ENCODE measurements around the gene PXDN. TPM values are rescaled to one million over a fixed set of nuclear protein-coding genes. Genes with fewer than 3 reads are reported as not detected.

The PXDN gene
- total RNA-seq, 2 experiments from 2014 or later: 0.86 to 1.8 TPM

GRCh38 chr2:1658394-1659151 is 85.7 kb downstream of the PXDN start:
- Mint-ChIP-seq H3K27me3 (peaks cover 1% of the 10 kb centered on the region), H3K4me3 (no peak overlapping the region), H3K27ac (peak overlapping the region; percentile 36), H3K4me1 (no peaks in the 10 kb centered on the region), H3K9me3 (no peaks in the 10 kb centered on the region), H3K36me3 (no peaks in the 10 kb centered on the region)
- DNase-seq (no peak), ATAC-seq (ENCODE audit: low read depth) (no peak)
- POLR2A ChIA-PET: no interaction called here

DNA sequence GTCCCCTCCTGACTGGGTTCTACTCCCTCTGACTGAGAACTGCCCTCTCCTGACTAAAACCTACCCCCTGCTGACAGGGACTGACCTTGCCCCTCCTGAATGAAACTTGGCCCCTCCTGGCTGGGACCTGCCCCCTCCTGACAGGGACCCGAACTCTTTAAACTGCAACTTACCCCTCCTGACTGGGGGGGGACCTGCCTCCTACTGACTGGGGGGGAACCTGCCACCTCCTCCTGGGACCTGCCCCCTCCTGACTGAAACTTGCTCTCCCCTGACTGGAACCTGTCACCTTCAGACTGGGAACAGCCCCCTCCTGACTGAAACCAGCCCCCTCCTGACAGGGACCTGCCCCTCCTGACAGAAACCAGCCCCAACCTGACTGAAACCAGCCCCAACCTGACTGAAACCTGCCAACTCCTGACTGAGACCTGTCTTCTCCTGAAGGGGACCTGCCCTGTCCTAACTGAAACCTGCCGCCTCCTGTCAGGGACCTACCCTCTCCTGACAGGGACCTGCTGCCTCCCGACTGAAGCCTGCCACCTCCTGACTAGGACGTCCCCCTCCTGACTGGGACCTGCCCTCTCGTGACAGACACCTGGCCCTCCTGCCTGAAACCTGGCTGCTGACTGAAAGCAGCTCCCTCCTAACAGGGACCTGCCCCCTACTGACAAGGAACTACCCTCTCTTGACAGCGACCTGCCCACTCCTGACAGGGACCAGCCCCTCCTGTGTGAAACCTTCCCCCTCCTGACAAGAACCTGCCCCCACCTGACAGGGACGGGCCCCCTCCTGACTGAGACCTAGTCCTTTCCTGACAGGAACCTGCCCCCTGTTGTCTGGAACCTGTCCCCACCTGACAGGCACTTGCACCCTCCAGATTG is 87.1 kb downstream of the PXDN start:
- Mint-ChIP-seq H3K4me3 (no peak overlapping the region), H3K27ac (no peak overlapping the region), H3K27me3 (peaks cover 1% of the 10 kb centered on the region), H3K4me1 (no peaks in the 10 kb centered on the region), H3K9me3 (no peaks in the 10 kb centered on the region), H3K36me3 (no peaks in the 10 kb centered on the region)
- POLR2A ChIA-PET: no interaction called here
- DNase-seq: no peak
- ATAC-seq (ENCODE audit: low read depth): no peak

DNA sequence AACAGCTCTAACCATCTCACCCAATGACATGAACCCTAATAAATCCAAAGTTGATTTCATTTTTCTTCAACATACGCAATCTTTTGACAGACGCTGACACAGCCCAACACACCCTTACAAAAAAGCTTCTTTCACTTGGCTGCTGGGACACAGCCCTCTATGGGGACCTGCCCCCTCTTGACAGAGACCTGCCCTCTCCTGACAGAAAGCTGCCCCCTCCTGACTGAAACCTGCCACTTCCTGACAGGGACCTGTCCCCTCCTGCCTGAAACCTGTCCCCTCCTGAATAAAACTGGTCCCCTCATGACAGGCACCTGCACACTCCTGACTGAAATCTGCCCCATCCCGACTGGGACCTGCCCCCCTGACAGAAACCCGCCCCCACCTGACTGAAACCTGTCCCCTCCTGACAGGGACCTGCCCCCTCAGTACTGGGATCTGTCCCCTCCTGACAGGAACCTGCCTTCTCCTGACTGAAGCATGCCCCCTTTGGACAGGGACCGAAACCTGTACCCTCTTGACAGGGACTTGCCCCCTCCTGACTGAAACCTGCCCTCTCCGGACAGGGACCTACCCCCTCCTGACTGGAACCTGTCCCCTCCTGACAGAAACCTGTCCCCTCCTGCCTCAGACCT is 87.9 kb downstream of the PXDN start:
- no peaks in the 10 kb centered on the region for H3K4me1 Mint-ChIP-seq
- H3K4me3 Mint-ChIP-seq: no peak overlapping the region
- H3K27ac Mint-ChIP-seq: no peak overlapping the region
- H3K9me3 Mint-ChIP-seq: no peaks in the 10 kb centered on the region
- ATAC-seq (ENCODE audit: low read depth): no peak
- DNase-seq: no peak
- H3K27me3 Mint-ChIP-seq: peaks cover 1% of the 10 kb centered on the region
- H3K36me3 Mint-ChIP-seq: no peaks in the 10 kb centered on the region
- POLR2A ChIA-PET: no interaction called here

GRCh38 chr2:1655461-1655860 is 88.9 kb downstream of the PXDN start:
- no peak for DNase-seq

GRCh38 chr2:1654696-1655374 is 89.5 kb downstream of the PXDN start:
- Mint-ChIP-seq H3K27ac (no peak overlapping the region), H3K27me3 (peaks cover 1% of the 10 kb centered on the region), H3K9me3 (no peaks in the 10 kb centered on the region), H3K4me1 (no peaks in the 10 kb centered on the region), H3K36me3 (no peaks in the 10 kb centered on the region), H3K4me3 (no peak overlapping the region)
- DNase-seq (no peak), ATAC-seq (ENCODE audit: low read depth) (no peak)
- POLR2A ChIA-PET: no interaction called here

More at GRCh38 chr2:1655461-1655860, 88.9 kb downstream of the PXDN start:
- H3K36me3 Mint-ChIP-seq: no peaks in the 10 kb centered on the region
- H3K4me1 Mint-ChIP-seq: no peaks in the 10 kb centered on the region
- peaks cover 1% of the 10 kb centered on the region for H3K27me3 Mint-ChIP-seq
- no peaks in the 10 kb centered on the region for H3K9me3 Mint-ChIP-seq
- ATAC-seq (ENCODE audit: low read depth): no peak
- POLR2A ChIA-PET: no interaction called here
- no peak overlapping the region for H3K27ac Mint-ChIP-seq
- H3K4me3 Mint-ChIP-seq: no peak overlapping the region

DNA sequence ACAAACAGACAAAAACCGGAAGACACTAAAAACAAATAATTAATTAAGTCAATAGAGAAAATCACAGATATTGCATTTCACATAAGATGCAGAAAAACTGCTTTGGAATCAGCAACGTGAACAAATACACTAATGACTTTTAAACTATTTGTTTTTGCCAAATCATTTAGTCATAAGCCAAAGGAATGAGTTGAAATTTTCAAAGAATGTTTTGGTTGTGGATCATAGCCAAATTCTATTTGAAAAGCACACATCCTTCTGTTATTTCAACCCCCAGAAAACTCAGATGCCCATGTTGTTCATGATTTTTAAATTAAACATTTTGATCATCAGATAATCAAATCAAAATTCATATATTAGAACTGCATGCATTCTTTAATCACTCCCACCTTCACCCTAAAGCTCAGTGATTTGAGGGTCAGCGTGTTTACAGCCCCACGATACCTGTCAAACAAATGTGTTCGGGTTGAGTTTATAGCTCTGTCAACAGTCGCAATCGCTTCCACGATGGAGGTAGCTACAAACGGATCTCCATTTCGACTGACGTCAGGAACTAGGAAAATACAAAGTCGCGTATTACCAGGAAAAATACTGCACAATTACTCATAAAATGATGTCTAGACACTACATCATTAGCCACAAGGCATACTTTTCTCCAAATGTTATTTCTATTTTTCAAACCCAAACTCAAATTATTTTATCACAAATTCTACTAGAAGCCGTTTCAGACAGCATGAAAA is 90.2 kb downstream of the PXDN start:
- Mint-ChIP-seq H3K27me3 (peaks cover 1% of the 10 kb centered on the region), H3K9me3 (no peaks in the 10 kb centered on the region), H3K4me1 (no peaks in the 10 kb centered on the region), H3K36me3 (no peaks in the 10 kb centered on the region), H3K27ac (no peak overlapping the region), H3K4me3 (no peak overlapping the region)
- POLR2A ChIA-PET: no interaction called here
- no peak for DNase-seq
- ATAC-seq (ENCODE audit: low read depth): no peak

GRCh38 chr2:1652034-1652790 is 92.1 kb downstream of the PXDN start:
- no peak overlapping the region for H3K27ac Mint-ChIP-seq
- ATAC-seq (ENCODE audit: low read depth): no peak
- no peak for DNase-seq
- H3K9me3 Mint-ChIP-seq: no peaks in the 10 kb centered on the region
- POLR2A ChIA-PET: no interaction called here
- no peaks in the 10 kb centered on the region for H3K4me1 Mint-ChIP-seq
- H3K36me3 Mint-ChIP-seq: no peaks in the 10 kb centered on the region
- H3K4me3 Mint-ChIP-seq: no peak overlapping the region
- no peaks in the 10 kb centered on the region for H3K27me3 Mint-ChIP-seq

- ATAC-seq (ENCODE audit: low read depth) (no peak), DNase-seq (no peak)
- Mint-ChIP-seq H3K27me3 (no peaks in the 10 kb centered on the region), H3K27ac (no peak overlapping the region), H3K4me3 (no peak overlapping the region), H3K36me3 (no peaks in the 10 kb centered on the region), H3K4me1 (no peaks in the 10 kb centered on the region), H3K9me3 (no peaks in the 10 kb centered on the region)
- POLR2A ChIA-PET: no interaction called here
Observed at GRCh38 chr2:1651121-1652033, 92.9 kb downstream of the PXDN start.

DNA sequence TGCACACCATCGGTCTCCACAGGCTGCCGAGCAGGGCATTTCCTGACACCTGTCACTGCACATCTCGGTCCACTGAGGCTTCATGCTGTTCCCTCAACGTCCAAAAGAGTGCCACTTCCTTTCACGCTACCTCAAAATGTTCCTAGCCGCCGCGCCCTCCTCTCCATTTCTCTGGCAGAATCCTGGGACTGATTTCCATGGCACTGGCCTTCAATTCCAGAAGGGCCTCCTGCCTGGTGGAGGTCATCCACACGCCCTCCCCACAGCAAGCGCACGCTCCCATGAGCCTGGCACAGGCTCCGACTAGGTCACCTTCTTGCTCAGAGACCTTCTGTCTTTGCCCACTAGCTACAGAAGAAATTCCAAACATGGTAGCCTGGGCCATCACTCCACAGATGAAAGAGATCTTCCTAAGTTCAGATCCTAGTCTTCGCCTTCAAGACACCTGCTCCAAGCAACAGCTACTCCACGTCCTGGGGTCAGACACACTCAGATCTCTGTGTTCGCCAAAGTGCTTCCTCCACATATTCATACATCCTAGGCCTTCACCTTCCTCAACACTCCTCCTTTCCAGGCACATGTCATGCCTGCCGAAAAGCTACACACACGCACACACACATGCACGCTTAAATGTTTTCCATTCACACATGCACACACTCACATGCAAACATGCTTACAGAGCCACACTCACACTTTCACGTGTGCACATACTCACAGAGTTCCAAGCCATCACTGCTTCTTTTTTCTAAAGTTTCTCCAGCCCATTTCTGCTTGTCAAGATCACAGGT is 94.0 kb downstream of the PXDN start:
- H3K36me3 Mint-ChIP-seq: no peaks in the 10 kb centered on the region
- no peaks in the 10 kb centered on the region for H3K9me3 Mint-ChIP-seq
- no peak overlapping the region for H3K4me3 Mint-ChIP-seq
- H3K27ac Mint-ChIP-seq: no peak overlapping the region
- no peaks in the 10 kb centered on the region for H3K27me3 Mint-ChIP-seq
- ATAC-seq (ENCODE audit: low read depth): no peak
- DNase-seq: no peak
- H3K4me1 Mint-ChIP-seq: no peaks in the 10 kb centered on the region
- POLR2A ChIA-PET: no interaction called here

GRCh38 chr2:1649103-1650084 is 94.9 kb downstream of the PXDN start:
- no peaks in the 10 kb centered on the region for H3K4me1 Mint-ChIP-seq
- no peaks in the 10 kb centered on the region for H3K9me3 Mint-ChIP-seq
- H3K27ac Mint-ChIP-seq: no peak overlapping the region
- H3K27me3 Mint-ChIP-seq: no peaks in the 10 kb centered on the region
- H3K4me3 Mint-ChIP-seq: no peak overlapping the region
- no peaks in the 10 kb centered on the region for H3K36me3 Mint-ChIP-seq
- DNase-seq: no peak
- POLR2A ChIA-PET: no interaction called here
- ATAC-seq (ENCODE audit: low read depth): no peak

Data from activated naive CD8-positive, alpha-beta T cell treated with anti-CD3 and anti-CD28 coated beads, Interleukin-2, amount 10 ng/mL, durations not matched to agents 7 days and 5 days (primary cell).